Smooth muscle cell (in vitro differentiated cells): ENCODE data around the gene HEATR5A. TPM values are rescaled to one million over a fixed set of nuclear protein-coding genes. Genes with fewer than 3 reads are reported as not detected.

Experiments used
- DNase-seq: peaks from one replicate; lab custom pipeline; 2025; ENCODE audit not compliant: unreplicated experiment; lab: John Stamatoyannopoulos, UW
- H2AFZ ChIP-seq: fragments of 200-600 bp; sonication (generic); 2 replicates; pipeline ENCODE4 v1.6.0; 2016; ENCODE audit warnings: antibody characterized with exemption, low read depth, mild to moderate bottlenecking
- H3F3A ChIP-seq: fragments of 200-600 bp; sonication (generic); 2 replicates; pipeline ENCODE4 v1.6.0; 2017; ENCODE audit warnings: antibody characterized with exemption, low read depth
- H3K27ac ChIP-seq: fragments of 200-600 bp; sonication (generic); 2 replicates; pipeline ENCODE4 v1.5.1; 2016; ENCODE audit warnings: low read depth, mild to moderate bottlenecking
- H3K27me3 ChIP-seq: fragments of 200-600 bp; sonication (generic); 2 replicates; pipeline ENCODE4 v1.6.1; 2016; ENCODE audit warnings: low read depth, mild to moderate bottlenecking
- H3K36me3 ChIP-seq: fragments of 200-600 bp; sonication (generic); 2 replicates; pipeline ENCODE4 v1.5.1; 2016; ENCODE audit warnings: low read depth
- H3K4me1 ChIP-seq: fragments of 200-600 bp; sonication (generic); 2 replicates; pipeline ENCODE4 v1.5.1; 2016; ENCODE audit warnings: low read depth
- H3K4me2 ChIP-seq: fragments of 200-600 bp; sonication (generic); 2 replicates; pipeline ENCODE4 v1.6.0; 2016; ENCODE audit warnings: mild to moderate bottlenecking
- H3K4me3 ChIP-seq: fragments of 200-600 bp; sonication (generic); 2 replicates; pipeline ENCODE4 v1.5.1; 2016; ENCODE audit warnings: mild to moderate bottlenecking
- H3K79me2 ChIP-seq: fragments of 200-600 bp; sonication (generic); 2 replicates; pipeline ENCODE4 v1.6.0; 2016; ENCODE audit warnings: low read depth, mild to moderate bottlenecking
- H3K9ac ChIP-seq: fragments of 200-600 bp; sonication (generic); 2 replicates; pipeline ENCODE4 v1.6.0; 2016; ENCODE audit warnings: low read depth
- H3K9me3 ChIP-seq: fragments of 200-600 bp; sonication (generic); replicated peaks from 2 replicates; pipeline ENCODE4 v1.5.1; 2016; ENCODE audit warnings: low read depth
- H4K20me1 ChIP-seq: fragments of 200-600 bp; sonication (generic); 2 replicates; pipeline ENCODE4 v1.6.0; 2016; ENCODE audit warnings: low read depth
- WGBS: methylation state at CpG from one replicate; pipeline ENCODE4 v1.1.7; 2016; ENCODE audit warnings: low lambda C conversion rate; 5-methylcytosine and 5-hydroxymethylcytosine counted together
- polyA plus RNA-seq: library from polyadenylated mRNA; unstranded; fragments of >200 nt; fragmentation: Nextera tagmentation; extraction: Ambion mirVana; gene quantifications from 2 replicates; pipeline ENCODE4 v1.2.1, GENCODE V29; 2016
- total RNA-seq: library from RNA; depleted of rRNA; stranded (reverse); fragments of >200 nt; gene quantifications from 2 replicates; pipeline ENCODE4 v1.2.3, GENCODE V29; 2014
- TF ChIP-seq, protein P1 (sequence below): fragments of 200-600 bp; sonication (generic); IDR thresholded peaks from 2 replicates; pipeline ENCODE4 v1.5.1; 2017; ENCODE audit warnings: borderline replicate concordance, mild to moderate bottlenecking, antibody characterized with exemption; ENCODE audit not compliant: insufficient read depth, poor library complexity, severe bottlenecking

The HEATR5A gene
- total and polyA plus RNA-seq, 2 experiments from 2014 or later, result 28.5 to 49.8 TPM

DNA sequence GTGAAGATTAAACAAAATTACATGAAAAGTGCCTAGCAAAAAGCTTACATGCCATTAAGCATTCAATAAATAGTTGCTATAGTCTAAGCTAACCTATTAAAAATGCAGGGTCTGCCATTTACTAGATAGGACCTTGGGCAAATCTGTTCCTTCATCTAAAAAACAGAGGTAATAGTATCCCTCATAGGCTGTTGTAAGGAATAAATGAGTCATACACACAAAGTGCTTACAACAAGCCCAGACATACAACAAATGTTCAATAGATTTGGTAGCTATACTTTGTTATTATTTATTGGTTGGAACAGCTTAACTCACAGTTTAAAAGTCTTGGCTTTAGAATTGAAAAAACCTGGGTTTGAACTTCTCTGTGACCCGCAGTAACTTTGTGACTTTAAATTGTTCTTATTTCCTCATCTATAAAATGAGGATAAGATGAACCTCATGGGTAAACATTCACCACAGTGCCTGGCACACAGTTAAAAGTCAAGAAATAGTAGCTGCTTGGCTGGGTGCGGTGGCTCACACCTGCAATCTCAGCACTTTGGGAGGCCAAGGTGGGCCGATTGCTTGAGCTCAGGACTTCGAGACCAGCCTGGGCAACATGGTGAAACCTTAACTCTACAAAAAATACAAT is 24.7 kb downstream of the HEATR5A start:
- Histone ChIP-seq H3K9me3 (no peaks in the 10 kb centered on the region), H3F3A (no peaks in the 10 kb centered on the region), H3K27ac (no peak overlapping the region), H3K4me3 (no peak overlapping the region), H3K36me3 (peaks cover 31% of the 10 kb centered on the region), H3K79me2 (no peaks in the 10 kb centered on the region), H3K4me2 (no peak overlapping the region), H3K4me1 (no peaks in the 10 kb centered on the region), H3K9ac (no peak overlapping the region), H4K20me1 (no peaks in the 10 kb centered on the region), H3K27me3 (no peaks in the 10 kb centered on the region), H2AFZ (no peak overlapping the region)
- no peak for DNase-seq
- TF ChIP-seq, protein P1, sequence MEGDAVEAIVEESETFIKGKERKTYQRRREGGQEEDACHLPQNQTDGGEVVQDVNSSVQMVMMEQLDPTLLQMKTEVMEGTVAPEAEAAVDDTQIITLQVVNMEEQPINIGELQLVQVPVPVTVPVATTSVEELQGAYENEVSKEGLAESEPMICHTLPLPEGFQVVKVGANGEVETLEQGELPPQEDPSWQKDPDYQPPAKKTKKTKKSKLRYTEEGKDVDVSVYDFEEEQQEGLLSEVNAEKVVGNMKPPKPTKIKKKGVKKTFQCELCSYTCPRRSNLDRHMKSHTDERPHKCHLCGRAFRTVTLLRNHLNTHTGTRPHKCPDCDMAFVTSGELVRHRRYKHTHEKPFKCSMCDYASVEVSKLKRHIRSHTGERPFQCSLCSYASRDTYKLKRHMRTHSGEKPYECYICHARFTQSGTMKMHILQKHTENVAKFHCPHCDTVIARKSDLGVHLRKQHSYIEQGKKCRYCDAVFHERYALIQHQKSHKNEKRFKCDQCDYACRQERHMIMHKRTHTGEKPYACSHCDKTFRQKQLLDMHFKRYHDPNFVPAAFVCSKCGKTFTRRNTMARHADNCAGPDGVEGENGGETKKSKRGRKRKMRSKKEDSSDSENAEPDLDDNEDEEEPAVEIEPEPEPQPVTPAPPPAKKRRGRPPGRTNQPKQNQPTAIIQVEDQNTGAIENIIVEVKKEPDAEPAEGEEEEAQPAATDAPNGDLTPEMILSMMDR, result no peak
- WGBS, result 98% methylated on average over 4 of the region's 4 CpGs

DNA sequence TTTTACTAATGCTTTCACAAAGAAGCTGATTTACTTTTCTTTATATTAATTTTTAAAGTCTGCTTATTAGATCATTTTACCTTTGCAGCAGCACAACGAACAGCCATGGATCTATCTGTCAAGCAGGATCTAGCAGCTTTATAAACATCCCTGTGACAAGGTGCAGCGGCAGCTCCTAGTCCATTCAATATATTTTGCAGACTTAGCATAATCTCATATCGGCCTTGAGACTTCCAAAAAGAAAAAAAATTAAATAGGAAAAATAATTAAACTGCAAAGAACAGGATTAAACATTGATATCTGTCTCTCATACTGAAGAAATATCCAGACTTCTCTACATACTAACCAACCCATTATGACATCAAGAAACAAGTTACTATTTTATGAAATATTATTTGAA is 25.2 kb downstream of the HEATR5A start:
- H3K36me3 ChIP-seq, result peaks cover 27% of the 10 kb centered on the region
- H3K27ac ChIP-seq, result no peak overlapping the region
- no peak overlapping the region for H2AFZ ChIP-seq
- no peak overlapping the region for H3K9ac ChIP-seq
- no peaks in the 10 kb centered on the region for H3K9me3 ChIP-seq
- H3K27me3 ChIP-seq, result no peaks in the 10 kb centered on the region
- WGBS, result 91% methylated on average over 3 of the region's 3 CpGs
- no peak for DNase-seq
- no peak overlapping the region for H3K4me2 ChIP-seq
- H3K4me1 ChIP-seq, result no peaks in the 10 kb centered on the region
- TF ChIP-seq, protein P1, result no peak
- no peaks in the 10 kb centered on the region for H4K20me1 ChIP-seq
- H3K4me3 ChIP-seq, result no peak overlapping the region
- no peaks in the 10 kb centered on the region for H3K79me2 ChIP-seq
- H3F3A ChIP-seq, result no peaks in the 10 kb centered on the region

- no peak for DNase-seq
- H3K9ac ChIP-seq, result no peak overlapping the region
- H3K79me2 ChIP-seq, result no peaks in the 10 kb centered on the region
- no peak overlapping the region for H3K27ac ChIP-seq
- H2AFZ ChIP-seq, result no peak overlapping the region
- H3F3A ChIP-seq, result no peaks in the 10 kb centered on the region
- H3K4me3 ChIP-seq, result no peak overlapping the region
- H3K27me3 ChIP-seq, result no peaks in the 10 kb centered on the region
- TF ChIP-seq, protein P1, result no peak
- H3K9me3 ChIP-seq, result no peaks in the 10 kb centered on the region
- H3K4me1 ChIP-seq, result no peaks in the 10 kb centered on the region
- peaks cover 13% of the 10 kb centered on the region for H3K36me3 ChIP-seq
- H3K4me2 ChIP-seq, result no peak overlapping the region
- no peaks in the 10 kb centered on the region for H4K20me1 ChIP-seq
Measured at GRCh38 chr14:31391977-31392503, 28.3 kb downstream of the HEATR5A start.

GRCh38 chr14:31391473-31391872 is 28.9 kb downstream of the HEATR5A start:
- no peak overlapping the region for H3K9ac ChIP-seq
- H3F3A ChIP-seq, result no peaks in the 10 kb centered on the region
- H3K4me1 ChIP-seq, result no peaks in the 10 kb centered on the region
- H3K79me2 ChIP-seq, result no peaks in the 10 kb centered on the region
- no peaks in the 10 kb centered on the region for H4K20me1 ChIP-seq
- TF ChIP-seq, protein P1, result no peak
- H3K27me3 ChIP-seq, result no peaks in the 10 kb centered on the region
- H3K27ac ChIP-seq, result no peak overlapping the region
- no peaks in the 10 kb centered on the region for H3K9me3 ChIP-seq
- H3K36me3 ChIP-seq, result peaks cover 10% of the 10 kb centered on the region
- no peak overlapping the region for H3K4me2 ChIP-seq
- no peak for DNase-seq
- H3K4me3 ChIP-seq, result no peak overlapping the region
- H2AFZ ChIP-seq, result no peak overlapping the region
- WGBS, result 99% methylated on average over 3 of the region's 3 CpGs
